ENCODE measurements around the gene UBE2I.

DNA sequence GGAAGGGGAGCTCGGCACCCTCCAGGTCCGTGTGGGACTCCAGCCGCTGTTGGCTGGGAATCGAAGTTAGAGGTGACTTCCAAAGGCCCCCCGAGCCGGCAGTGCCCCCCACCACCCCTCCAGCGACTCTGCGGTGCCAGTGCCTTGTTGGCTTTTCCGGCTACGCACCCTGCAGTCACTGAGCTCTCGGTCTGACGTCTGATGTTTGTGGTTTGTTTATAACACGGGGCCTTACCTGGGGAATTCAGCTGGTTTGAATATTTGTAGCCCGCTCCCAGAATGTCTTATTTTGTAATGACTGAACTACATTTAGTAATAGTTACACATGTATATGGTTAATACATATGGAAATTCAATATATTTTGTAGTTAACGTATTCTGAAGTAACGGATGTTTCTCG is 17.0 kb downstream of the UBE2I start:
- no peak for TF ChIP-seq SMC3 (IDR thresholded peaks at IDR 0.05)
- TF ChIP-seq RNF2 (IDR thresholded peaks at IDR 0.05; ENCODE audit: borderline replicate concordance, low read depth): no peak
- TF ChIP-seq JUN (IDR thresholded peaks at IDR 0.05): no peak
